HFF-Myc (cell line): ENCODE measurements around the gene PARD6B.

Experiments used
- DNase-seq: peaks from one replicate; pipeline ENCODE4 v3.0.0-alpha.2; 2011; ENCODE audit warnings: low read depth; ENCODE audit errors: extremely low read depth
- H3K4me3 ChIP-seq: replicated peaks from 2 replicates; pipeline ENCODE4 v1.5.1; 2011; ENCODE audit warnings: low read depth, mild to moderate bottlenecking, control low read depth, low read length
- TF ChIP-seq, protein P1 (sequence below): IDR thresholded peaks from 2 replicates; pipeline ENCODE4 v1.5.1; 2012; ENCODE audit warnings: mild to moderate bottlenecking, low read depth, low read length, control low read depth; ENCODE audit errors: missing control alignments

PARD6B gene

GRCh38 chr20:50805349-50805684 lies 73.9 kb downstream of the PARD6B start:
- no peak for DNase-seq
- no peak overlapping the region for H3K4me3 ChIP-seq
- TF ChIP-seq, protein P1, sequence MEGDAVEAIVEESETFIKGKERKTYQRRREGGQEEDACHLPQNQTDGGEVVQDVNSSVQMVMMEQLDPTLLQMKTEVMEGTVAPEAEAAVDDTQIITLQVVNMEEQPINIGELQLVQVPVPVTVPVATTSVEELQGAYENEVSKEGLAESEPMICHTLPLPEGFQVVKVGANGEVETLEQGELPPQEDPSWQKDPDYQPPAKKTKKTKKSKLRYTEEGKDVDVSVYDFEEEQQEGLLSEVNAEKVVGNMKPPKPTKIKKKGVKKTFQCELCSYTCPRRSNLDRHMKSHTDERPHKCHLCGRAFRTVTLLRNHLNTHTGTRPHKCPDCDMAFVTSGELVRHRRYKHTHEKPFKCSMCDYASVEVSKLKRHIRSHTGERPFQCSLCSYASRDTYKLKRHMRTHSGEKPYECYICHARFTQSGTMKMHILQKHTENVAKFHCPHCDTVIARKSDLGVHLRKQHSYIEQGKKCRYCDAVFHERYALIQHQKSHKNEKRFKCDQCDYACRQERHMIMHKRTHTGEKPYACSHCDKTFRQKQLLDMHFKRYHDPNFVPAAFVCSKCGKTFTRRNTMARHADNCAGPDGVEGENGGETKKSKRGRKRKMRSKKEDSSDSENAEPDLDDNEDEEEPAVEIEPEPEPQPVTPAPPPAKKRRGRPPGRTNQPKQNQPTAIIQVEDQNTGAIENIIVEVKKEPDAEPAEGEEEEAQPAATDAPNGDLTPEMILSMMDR: no peak

DNA sequence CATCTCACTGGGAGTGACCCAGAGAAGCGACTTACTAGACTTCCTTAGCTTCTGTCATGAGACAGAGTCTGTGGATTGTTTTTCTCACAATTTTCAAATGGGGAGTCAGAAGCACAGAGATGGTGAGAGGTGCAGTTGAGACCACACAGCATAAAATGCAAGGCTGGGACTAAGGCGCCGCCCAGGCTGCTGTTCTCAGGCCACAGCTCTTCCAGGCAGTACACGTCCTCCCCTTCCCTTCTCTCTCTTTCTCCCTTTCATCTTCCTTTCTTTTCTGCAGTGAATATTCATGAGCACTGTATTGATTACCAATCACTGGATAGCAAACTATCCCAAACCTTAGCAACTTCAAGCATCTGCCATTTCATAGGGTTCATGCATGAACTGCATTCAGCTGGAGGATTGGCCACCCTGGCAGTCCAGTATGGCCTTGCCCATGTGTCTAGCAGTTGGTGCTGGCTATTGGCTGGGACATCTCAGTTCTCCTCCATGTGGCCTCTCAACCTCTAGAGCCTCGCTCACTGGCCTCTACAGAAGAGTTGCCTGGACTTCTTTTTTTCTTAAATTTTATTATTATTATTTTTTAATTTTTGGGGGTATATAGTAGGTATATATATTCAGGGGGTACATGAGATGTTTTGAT lies 74.9 kb downstream of the PARD6B start:
- no peak for DNase-seq
- H3K4me3 ChIP-seq: no peak overlapping the region

More for the DNA sequence above, 74.9 kb downstream of the PARD6B start:
- TF ChIP-seq, protein P1: no peak
